KBM-7 (cell line): ENCODE measurements around the gene HSP90AA1.
A peak's percentile ranks its signal among the peaks of the same experiment; 100 is the strongest.
"Not testable (repeated sequence)": the region's sequence is repeated elsewhere in the genome, so short reads cannot be mapped to it uniquely, and the experiment has no call there.

ENCODE experiments used
- DNase-seq: peaks from one replicate; pipeline ENCODE4 v3.0.0-alpha.2; 2015
- in situ Hi-C: fragments of 300-500 bp; cut with MboI; formaldehyde crosslinking; loops from 2 replicates; pipeline ENCODE4 v1.14.3; 2020; ENCODE audit warnings: low sequenced_read_pairs, low pct_unique_long_range_greater_than_20kb, mixed read lengths

Gene HSP90AA1

DNA sequence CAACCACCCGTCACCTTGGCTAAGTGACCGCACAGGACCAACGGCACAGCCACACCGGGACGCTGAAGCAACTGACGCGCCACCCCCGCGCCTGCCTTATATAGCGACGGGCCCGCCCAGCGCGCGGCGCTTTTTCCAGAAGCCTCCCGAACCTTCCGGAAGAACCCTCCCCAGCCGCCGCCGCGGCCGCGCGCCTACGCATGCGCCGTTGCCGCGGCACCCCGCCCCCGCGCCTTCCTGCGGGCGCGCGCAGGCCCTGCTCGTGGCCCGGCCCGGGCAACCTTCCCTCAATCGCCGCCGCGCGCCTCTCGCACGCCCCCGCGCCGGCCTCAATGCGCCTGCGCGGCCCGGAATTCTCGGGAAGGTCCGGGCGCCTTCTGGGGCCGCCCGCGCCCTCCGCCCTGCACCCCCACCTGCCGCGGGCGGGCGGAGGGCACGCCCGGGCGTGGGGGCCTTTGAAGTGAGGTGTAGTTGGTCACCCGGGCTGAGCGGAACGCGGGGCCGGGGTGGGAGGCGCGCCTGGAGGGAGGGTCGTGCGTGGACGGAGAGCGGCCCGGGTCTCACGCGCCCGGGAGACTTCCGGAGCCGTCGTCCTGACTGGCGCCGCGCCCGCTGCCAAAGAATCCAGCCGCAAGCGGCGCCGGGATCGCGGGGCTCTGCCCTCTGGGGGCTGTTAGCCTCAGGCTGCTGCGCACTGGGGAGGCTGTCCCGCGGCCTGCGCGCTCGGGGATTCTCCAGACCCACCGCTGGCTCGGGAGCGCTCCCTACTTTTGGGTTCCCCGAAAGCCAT, at the start of gene HSP90AA1:
Gene HSP90AA1, minus strand, starts transcription at position 73 of the 790 bp plus-strand sequence. CDS start 666 bp downstream, outside the sequence.
- in situ Hi-C loops: no loop called here
- DNase-seq: peak; percentile 94

DNA sequence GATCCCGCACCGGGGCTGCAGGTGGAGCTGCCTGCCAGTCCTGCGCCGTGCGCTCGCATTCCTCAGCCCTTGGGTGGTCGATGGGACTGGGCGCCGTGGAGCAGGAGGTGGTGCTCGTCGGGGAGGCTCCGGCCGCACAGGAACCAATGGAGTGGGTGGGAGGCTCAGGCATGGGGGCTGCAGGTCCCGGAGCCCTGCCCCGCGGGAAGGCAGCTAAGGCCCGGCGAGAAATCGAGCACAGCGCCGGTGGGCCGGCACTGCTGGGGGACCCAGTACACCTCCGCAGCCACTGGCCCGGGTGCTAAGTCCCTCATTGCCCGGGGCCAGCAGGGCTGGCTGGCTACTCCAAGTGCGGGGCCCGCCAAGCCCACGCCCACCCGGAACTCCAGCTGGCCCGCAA, 48.6 kb upstream of the HSP90AA1 start:
- in situ Hi-C loops, DNase-seq: not testable (repeated sequence)

DNA sequence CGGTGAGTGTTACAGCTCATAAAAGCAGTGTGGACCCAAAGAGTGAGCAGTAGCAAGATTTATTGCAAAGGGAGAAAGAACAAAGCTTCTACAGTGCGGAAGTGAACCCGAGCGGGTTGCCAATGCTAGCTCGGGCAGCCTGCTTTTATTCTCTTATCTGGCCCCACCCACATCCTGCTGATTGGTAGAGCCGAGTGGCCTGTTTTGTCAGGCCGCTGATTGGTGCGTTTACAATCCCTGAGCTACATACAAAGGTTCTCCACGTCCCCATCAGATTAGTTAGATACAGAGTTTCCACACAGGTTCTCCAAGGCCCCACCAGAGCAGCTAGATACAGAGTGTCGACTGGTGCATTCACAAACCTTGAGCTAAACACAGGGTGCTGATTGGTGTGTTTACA, 47.9 kb upstream of the HSP90AA1 start:
- in situ Hi-C loops, DNase-seq: not testable (repeated sequence)

DNA sequence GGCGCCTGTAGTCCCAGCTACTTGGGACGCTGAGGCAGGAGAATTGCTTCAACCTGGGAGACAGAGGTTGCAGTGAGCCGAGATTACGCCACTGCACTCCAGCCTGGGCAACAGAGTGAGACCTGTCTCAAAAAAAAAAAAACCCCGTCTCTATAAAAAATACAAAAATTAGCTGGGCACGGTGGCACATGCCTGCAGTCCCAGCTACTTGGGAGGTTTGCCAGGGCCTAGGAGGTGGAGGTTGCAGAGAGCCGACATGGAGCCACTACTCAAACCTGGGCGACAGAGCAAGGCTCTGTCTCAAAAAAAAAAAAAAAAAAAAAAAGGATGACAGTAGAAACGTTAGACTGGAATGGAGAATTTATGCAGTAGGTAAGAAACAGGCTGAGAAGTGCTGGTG, 47.2 kb upstream of the HSP90AA1 start:
- in situ Hi-C loops: not testable (repeated sequence)

DNA sequence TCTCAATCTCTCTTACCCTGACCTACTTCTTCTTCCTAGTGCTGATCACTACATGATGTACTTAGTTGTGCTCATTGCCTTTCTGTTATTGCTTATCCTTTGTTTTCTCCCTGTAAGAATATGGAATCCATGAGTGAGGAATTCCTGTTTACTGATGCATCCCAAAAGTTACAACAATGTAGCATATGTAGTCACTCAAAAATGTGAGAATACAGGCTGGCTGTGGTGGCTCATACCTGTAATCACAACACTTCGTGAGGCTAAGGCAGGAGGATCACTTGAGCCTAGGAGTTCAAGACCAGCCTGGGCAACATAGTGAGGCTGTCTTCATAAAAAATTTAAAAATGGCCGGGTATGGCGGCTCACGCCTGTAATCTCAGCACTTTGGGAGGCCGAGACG, 44.9 kb upstream of the HSP90AA1 start:
- DNase-seq: no peak
- in situ Hi-C loops: no loop called here

More for the DNA sequence above, 47.2 kb upstream of the HSP90AA1 start:
- not testable (repeated sequence) for DNase-seq

DNA sequence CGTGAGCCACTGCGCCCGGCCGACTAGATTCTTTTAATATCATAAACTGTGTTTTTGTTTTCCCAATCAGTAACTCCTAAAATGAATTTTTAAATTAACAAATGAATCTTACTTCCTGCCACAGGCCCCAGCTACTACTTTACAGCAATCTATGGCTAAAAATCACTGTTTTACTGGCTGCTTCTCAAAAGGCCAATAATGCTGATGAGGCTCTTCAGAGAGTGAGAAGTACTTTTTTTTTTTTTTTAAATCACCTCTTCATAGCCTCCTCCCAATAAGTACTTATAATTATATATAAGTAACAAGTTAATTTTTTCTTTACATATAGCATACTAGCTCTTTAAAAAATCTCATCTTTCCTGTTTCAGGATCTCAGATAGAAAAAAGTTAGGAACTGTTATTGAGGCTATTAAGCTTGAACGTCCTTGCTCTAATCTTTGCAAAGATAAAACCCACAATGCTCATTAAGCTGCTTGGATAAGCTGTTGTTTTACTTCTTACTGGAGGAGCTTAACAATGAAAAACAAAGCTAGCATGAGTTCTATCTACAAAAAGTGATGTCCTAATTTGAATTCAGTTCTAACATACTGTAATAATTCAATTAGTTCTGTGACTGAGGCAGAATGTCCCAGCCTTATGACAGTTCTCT, 40.1 kb upstream of the HSP90AA1 start:
- no peak for DNase-seq
- in situ Hi-C loops: no loop called here

DNA sequence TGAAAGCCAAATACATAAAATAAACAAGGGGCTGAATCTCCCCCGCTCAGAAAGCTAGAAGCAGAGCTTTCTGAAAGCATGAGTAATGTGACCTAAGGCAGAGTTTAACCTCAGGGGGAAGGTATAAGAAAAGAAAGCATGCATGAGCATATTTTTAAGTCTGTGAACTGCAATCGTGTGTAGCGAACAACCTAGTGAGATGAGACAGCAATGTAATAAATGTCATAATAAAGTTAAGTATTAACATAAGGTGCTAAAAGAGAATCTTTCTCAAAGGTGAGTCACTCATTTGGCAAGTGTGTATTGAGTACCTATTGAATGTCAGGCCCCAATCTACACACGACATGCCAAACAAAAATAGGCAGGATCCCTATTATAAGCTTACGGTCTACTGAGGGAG, 38.7 kb upstream of the HSP90AA1 start:
- no peak for DNase-seq
- in situ Hi-C loops: no loop called here

DNA sequence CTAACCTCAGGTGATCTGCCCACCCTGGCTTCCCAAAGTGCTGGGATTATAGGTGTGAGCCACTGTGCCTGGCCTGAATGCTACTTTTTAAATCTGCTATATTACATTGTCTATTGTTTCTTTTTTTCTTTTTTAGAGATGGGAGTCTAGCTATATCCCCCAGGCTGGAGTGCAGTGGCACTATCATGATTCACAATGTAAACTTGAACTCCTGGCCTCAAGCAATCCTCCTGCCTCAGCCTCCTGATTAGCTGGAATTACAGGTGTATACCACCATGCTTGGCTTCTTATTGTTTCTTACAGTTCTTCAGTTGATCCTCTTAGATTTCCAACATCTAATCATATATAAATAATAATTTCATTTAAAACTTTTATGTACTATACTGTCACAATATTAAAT, 37.6 kb upstream of the HSP90AA1 start:
- in situ Hi-C loops: no loop called here
- no peak for DNase-seq

DNA sequence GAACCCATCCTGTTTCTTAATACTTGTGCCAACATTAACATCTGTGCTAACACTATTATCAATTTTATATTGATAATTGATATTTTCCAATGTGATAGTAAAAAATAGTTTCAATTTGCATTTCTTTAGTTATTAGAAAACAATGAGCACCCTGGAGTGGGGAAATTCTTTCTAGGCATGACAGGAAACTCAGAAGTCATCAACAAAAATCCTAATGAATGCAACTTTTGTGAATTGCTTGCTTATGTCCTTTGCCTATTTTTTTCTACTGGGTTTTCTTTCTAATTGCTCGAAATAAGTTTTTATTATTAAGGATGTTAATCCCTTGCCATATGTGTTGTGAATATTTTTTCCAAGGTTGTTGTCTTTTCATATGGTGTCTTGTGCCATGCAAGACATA, 34.7 kb upstream of the HSP90AA1 start:
- DNase-seq: no peak
- in situ Hi-C loops: no loop called here

DNA sequence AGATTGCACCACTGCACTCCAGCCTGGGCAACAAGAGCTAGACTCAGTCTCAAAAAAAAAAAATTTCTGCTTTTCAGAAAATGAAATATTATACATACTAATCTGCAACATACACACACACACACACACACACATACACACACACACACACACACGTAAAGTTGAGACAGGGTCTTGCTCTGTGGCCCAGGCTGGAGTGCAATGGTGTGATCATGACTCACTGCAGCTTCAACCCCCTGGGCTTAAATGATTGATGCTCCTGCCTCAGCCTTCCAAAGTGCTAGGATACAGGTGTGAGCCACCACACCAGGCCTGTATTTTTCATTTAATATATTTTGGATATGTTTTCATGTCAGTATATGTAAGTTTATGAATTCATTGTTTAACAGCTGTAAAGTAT, 34.0 kb upstream of the HSP90AA1 start:
- in situ Hi-C loops: no loop called here
- no peak for DNase-seq

DNA sequence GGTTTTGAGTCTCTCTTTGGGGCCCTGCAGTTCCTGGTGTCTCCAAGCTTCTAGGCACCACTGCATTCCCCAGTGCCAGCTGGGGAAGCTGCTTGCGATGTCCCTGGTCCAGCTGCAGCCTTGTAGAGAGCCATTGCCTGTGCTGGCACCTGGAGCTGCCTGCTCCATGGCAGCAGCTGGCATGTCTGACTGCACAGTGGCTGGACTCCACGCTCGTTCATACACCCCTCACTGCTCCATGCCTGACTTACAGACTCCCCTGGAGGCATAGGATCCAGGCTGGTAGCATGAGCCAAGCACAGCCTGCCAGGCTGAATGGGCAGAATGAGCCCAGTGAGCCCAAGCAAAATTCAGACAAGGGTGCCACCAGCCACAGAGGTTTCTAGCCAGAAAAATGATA, 31.0 kb upstream of the HSP90AA1 start:
- in situ Hi-C loops: no loop called here
- DNase-seq: no peak

DNA sequence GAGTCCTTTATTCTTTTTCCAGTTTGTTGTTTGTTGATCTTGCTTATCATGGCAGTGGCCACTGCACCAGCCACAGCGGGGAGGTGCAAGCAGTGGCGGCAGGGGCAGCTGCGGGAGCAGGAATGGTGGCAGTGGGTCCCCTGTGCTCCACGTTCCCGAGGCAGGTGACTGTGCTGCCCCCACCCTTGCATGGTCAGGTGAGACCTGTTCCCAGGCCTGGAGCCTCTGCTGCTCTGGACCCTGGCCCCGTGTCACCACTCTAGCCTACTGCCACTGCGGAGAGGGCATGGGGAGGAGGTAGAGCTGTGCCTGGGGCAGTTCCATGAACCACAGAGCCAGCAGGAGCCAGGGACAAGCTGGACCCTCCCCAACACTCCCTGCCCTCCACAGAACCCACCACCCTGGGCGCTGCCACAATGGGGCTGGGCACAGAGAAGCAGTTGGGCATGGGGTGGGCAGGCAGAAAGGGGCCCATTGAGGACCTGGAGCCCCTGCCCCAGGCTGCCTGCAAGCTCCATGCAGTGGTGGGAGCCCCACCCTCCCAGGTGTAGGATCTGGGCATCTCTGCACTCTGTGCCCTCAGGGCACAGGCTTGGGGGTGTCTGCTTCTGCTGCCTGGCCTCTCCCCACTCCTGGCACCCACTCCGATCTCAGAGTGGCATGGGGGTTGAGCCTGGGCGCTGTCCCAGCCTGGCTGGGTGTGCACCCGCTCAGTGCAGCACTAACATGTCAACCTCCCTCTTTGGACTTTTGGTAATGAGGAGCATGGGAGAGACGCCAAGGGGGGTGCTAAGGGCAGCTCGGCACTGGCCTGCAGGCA, 29.7 kb upstream of the HSP90AA1 start:
- no peak for DNase-seq
- in situ Hi-C loops: no loop called here

DNA sequence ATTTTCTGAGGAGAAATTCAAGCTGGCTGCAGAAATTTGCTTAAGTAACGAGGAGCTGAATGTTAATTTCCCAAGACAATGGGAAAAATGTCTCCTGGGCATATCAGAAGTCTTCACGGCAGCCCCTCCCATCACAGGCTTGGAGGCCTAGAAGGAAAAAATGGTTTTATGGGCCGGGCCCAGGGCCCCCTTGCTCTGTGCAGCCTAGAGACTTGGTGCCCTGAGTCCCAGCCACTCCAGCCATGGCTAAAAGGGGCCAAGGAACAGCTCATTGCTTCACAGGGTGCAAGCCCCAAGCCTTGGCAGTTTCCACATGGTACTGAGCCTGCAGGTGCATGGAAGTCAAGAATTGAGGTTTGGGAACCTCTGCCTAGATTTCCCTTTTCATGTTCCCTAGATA, 24.3 kb upstream of the HSP90AA1 start:
- no peak for DNase-seq
- in situ Hi-C loops: no loop called here

DNA sequence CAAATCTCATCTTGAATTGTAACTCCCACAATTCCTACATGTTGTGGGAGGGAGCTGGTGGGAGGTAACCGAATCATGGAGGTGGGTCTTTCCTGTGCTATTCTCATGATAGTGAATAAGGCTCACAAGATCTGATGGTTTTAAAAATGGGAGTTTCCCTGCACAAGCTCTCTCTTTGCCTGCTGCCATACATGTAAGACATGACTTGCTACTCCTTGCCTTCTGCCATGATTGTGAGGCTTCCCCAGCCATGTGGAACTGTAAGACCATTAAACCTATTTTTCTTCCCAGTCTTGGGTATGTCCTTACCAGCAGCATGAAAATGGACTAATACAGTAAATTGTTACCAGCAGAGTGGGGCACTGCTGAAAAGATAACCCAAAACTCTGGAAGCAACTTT, 22.5 kb upstream of the HSP90AA1 start:
- in situ Hi-C loops, DNase-seq: not testable (repeated sequence)

DNA sequence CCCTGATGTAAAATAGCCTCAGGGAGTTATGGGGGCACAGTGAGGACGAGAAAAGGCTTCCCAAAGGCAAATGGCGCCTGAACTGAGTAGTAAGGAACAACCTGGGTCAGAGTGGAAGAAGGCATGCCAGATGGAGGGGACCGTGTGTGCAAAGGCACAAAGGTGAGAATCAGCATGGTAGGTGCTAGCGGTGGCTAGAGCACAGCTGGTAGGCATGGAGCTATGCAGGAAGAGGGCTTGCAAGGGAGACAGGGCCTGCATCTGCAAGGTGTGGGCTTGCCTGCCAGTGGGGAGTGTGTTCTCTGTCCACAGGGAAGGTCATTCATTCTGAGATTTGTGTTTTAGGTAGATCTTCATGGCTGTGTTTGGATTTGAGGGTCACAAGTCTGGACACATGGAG, 18.5 kb upstream of the HSP90AA1 start:
- DNase-seq: no peak
- in situ Hi-C loops: no loop called here

DNA sequence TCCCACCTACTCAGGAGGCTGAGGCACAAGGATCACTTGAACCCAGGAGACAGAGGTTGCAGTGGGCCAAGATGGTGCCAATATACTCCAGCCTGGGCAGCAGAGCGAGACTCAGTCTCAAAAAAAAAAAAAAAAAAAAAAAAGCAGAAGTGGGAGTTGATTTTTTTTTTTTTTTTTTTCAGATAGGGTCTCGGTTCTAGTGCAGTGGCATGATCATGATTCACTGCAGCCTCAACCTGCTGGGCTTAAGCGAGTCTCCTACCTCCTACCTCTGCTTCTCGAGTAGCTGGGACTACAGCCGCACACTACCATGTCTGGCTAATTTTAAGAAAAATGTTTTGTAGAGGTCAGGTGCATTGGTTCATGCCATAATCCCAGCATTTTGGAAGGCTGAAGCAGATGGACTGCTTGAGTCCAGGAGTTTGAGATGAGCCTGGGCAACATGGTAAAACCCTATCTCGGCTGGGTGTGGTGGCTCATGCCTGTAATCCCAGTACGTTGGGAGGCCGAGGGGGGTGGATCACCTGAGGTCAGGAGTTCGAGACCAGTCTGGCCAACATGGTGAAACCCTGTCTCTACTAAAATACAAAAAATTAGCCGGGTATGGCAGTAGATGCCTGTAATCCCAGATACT, 16.3 kb upstream of the HSP90AA1 start:
- peak; percentile 64 for DNase-seq
- in situ Hi-C loops: no loop called here

DNA sequence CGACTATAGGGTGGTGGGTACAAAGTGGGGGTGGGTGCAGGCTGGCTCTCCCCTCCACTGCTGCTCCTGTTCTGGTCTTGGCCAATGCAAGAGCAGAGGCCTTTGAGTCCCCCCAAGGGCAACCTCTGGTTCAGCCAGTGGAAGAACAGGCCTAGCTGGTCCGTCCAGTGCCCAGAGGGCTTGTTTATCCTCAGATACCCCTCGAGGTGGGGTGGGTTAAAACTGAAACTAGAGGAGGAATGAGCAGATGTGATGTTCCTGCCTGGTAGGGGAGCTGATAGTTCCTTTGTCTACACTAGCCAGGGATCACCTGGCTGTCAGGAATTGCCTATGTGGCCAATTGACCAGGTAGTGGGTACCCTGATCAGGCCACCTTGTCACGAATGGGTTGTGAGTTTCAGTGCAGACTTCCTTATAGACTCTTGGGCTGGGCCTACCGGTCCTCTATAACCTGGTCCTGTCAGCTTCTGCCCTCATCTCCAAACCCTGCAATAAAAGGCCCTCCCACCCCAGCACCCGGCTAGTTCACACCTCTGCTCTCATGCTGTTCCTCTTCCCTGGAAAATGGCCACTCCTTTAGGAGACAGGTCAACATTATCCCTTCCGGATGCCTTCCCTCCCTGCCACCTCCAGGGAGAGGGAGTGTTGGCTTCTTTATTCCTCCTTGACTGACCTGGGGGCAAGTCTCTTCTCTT, 10.7 kb upstream of the HSP90AA1 start:
- in situ Hi-C loops: no loop called here
- no peak for DNase-seq

DNA sequence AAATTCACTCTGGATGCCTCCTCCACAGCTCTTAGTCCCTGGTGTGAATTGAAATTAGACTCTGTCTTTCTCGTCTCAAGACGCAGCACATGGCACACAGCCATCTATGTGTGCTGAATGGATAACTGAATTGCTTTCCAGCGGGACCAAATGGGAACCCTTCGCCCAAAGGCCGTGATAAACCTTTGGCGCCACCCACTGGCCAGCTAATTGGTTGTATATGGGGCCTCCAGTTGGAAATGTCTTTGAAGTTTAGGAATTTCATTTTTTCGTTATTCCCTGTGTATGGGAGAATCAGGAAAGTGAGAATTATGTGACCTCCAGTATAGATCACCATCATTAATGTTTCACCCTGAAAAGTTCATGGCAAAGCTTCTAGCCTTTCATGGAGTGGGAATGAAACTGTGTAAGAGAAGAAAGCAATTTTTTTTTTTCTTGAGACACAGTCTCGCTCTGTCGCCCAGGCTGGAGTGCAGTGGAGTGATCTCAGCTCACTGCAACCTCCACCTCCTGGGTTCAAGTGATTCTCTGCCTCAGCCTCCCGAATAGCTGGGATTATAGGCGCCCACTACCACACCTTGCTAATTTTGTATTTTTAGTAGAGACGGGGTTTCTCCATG, 9.8 kb upstream of the HSP90AA1 start:
- in situ Hi-C loops: no loop called here

More for the DNA sequence above, 9.8 kb upstream of the HSP90AA1 start:
- DNase-seq: peak; percentile 72
